GM21526 (cell line): ENCODE measurements around the gene NAPB.

Source experiments
- ATAC-seq: cut with Tn5 transposase; IDR thresholded peaks from one replicate; pipeline ENCODE4 v1.9.1; 2021; ENCODE audit warnings: moderate library complexity; ENCODE audit not compliant: unreplicated experiment, low FRiP score

Gene NAPB

DNA sequence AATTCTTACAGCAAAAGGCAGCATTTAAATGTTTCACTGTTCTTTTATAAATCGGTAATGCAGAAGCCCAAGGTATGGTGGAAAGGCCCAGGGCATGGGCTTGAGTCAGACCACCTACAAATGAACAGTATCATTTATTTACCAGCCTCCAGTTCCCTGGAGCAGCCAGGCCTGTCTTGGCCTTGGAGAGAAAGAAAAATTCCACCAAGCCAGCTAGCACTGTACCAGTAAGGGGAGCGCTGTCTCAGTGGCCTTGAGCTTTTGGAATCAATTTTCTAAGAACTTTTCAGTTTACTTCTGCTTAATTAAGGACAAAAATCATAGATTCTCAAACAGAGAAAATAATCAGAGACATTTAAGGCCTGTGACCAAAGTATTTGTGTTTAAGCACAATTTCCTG lies 12.3 kb downstream of the NAPB start:
- no peak for ATAC-seq

DNA sequence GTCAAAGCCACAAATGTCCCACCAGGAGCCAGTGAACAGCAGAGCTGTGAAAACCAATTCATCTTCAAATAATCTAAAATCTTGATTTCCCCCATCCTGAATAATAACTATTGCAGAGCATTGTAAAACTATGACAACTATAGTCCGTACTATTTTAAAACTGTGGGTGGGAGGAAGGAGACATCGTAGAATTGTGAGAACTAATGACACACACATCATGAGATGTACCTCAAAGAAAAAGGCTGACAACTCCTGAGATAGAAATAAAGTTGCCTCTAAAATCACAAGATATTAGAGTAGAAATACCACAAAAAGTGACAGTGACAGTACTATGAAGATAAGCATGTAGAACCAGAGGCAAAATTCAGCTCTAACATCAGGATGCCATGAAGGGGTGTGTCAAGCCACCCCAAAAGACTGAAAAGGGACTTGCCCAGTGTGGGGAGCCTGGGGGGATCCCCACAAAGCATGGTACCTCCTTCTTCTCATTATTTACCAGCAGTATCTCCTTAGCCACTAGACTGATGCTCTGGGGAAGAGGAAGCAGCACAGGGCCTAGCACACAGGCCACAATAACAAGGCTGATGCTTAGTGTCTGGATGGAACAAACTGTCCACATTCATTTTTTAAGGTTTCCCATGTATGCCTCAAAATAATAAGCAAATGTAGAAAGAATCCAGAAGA lies 13.4 kb downstream of the NAPB start:
- ATAC-seq, result peak; percentile 77

DNA sequence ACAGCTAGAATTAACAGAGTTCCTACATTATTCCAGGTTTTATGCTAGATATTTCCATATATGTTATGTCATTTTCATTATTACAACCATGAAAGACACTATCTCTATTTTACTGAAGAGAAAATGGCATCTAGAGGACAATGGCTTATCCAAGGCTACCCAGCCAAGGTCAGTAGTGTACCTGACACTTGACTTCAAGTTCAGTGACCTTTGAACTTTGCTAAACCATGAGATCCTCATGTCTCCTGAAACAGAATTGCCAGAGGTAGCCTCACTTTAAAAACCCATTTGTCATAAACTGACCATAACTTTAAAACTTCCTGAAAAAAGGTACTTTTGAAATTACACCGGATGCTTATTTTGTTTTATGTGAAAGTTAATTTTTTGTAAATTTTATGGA lies 14.4 kb downstream of the NAPB start:
- ATAC-seq, result no peak

DNA sequence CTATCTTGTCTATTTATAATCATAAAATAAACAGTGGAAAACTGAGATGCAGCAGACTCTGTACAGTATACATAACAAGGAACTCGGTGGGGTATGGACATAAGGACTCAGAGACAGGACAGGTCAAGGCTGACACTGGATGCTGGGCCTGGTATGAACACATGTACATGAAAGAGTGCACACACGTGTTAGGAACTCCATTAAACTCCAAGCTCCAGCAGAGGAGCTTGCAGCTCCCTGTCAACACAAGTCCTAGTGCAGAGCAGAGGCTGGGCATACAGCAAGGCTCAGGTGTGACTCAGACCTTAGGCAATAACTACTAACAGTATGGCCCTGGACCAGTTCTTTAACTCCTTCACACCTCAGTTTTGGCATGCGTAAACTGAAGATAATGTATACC lies 17.1 kb downstream of the NAPB start:
- ATAC-seq, result no peak

DNA sequence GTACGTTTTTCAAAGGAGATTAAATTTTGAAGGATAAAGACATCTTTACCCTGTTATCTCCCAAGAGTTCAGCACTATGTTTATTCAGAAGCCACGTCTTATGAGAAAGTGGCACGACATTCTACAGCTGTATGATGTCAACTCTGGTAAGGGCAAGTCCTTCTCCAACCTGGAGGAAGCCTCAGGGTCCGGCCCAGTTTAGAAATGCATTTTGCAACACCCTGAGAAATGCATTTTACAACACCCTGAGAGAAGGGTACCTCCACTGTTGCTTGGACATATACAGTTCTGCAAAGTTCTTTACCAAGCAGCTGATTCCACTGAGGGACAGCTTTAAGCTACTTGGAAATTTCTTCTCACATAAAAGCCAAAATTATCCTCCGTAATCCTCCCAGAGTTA lies 17.5 kb downstream of the NAPB start:
- no peak for ATAC-seq

DNA sequence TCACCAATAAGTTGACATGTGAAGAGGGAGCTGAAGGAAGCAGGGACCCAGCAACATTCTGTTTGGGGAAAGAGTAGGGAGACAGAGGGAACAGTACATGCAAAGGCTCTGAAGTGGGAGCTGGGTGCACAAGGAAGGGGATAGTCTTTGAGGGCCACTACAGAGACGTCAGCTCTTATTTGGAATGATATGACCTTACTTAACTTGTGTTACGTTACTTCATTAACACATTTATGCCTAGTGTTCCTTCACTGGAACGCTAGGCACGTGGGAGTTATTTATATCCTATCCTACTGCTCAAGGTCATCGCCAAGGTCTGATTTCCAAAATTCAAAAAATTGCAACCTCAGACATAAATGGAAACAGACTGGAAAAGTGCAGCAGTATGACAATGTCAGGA lies 20.2 kb downstream of the NAPB start:
- no peak for ATAC-seq

DNA sequence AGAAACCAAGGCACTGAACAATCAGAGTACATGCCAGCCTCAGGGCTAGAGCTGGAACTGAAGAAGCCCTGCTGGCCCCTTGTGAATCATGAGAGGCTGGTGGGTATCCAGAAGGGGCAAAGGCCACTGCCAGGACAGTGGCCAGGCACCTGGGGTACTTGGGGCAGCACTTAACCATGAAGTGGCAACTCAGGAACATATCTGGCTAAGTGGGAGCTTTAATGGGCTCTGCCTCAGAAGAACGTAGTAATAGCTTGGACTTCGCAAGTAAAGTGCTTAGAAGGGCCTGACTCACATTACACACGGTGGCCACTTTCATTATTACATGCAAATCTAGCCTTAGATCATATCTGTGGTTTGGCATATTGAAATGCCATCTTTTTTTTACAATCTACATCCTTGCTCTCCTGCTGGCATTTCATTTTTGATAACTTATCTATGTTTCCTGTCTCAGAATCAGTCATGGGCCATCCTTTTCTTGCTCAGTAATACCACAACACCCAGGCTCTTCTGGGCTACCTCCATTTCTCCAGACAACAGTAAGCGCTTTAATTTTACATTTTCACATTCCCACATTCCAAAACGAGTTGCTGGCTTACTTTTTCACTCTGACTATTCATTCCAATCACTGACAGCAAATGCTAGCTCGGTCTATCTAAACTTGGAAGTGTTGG lies 21.6 kb downstream of the NAPB start:
- ATAC-seq, result no peak

DNA sequence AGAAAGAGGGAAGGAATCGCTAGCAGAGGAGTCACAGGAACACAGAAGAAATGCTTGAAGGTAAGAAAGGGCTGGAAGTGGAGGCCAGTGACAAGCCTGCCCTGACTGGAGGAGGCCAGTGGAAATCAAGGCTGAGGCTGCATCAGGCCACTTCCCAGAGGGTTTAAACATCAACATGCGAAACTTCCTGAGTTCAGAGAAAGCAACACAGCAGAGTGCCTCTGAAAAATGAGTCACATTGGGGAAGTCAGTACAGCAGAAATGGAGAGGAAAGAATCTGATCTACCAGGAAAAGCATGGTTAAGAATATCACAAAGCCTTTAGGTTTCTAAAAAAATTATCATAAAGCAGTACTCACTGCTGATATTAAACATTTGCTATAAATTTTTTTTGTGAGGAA lies 23.3 kb downstream of the NAPB start:
- ATAC-seq, result no peak

DNA sequence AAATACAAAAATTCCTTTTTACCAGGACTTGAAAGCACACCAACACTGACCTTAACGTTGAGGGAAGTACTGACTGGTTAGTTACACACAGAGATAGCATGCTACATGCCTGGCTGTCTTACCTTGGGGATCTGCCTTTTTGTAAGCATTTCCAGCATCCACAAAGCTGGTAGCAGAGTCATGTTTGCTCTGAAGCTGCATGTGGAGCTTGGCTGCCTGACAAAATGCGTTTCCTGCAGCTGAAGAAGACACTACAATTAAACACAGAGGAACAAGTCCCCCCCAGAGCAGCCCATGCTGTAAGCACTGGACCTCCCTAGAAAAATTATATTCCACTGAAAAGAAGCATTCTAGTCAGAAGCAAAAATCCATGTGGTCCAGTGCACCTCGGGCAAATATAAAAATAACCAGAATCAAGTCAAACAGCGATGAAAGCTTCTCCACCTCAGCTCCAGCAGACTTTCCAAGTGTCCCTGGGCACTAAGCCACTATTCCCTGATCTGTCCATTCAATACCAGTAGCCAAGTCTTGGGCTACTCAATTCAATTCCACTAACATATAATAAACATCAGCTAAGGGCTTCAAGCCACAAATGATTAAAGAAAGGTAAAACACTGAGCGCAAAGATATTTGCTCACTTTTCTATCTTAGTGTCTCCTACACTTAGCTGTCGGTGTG lies 24.2 kb downstream of the NAPB start:
- ATAC-seq, result no peak

DNA sequence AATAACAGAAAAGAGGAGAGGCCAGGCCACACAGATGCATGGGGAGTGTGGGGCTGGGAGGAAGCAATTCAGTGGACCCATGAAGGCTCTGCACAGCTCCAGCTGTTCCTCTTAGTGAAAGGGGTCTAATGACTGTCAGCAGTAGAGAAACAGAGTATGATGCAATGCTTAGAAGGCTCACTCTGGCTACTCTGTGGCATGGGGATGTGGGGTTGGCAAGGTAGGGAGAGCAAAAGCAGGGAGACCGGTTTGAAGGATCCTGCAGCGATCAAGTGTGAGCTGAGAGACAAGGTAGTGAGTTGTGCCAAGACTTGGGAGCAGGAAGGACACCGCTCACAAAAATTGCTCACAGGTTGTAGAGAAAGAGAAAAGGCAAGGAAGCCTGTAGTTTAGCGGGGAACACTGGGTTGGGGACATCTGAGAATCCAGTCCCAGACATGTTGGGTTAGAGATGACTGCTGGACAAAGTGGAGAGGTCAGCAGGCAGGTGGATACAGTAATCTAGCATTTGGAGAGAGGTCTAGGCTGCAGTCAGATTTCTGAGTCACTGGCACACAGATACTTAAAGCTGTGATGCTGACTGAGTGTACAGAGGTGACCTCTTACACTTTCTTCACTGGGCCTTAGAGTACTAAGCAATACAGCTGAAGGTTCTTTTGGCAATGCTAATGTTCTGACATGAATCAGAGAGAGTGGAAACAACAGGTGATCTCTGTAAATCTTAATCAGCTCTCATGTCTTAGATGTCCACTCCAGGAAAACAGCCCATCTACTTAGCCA lies 27.1 kb downstream of the NAPB start:
- no peak for ATAC-seq

DNA sequence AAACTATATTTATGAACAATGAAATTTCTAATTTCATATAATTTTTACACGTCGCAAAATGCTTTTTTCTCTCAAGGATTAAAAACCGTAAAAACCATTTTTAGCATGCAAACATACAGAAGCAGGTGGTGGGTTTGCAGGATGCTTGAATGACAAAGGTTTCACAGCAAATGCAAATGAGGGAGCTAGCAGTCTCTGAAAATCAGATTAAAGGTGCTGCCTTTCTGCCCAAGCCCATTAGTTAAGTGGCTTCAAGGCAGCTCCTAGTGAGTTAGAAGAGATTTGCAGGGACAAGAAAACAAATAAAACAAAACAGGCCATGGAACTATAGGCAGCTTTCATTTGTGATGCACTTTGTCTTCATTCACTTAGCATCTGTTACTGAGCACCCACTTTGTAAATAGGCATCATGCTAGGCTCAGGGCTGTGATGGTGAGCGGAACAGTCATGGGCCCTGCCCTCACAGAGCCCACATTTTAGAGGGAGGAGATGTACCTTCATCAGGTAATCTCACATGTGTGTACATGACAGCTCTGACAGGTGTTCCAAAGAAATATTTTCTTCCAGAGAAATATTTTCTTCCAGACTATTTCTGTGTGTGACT lies 29.5 kb downstream of the NAPB start:
- ATAC-seq, result no peak

DNA sequence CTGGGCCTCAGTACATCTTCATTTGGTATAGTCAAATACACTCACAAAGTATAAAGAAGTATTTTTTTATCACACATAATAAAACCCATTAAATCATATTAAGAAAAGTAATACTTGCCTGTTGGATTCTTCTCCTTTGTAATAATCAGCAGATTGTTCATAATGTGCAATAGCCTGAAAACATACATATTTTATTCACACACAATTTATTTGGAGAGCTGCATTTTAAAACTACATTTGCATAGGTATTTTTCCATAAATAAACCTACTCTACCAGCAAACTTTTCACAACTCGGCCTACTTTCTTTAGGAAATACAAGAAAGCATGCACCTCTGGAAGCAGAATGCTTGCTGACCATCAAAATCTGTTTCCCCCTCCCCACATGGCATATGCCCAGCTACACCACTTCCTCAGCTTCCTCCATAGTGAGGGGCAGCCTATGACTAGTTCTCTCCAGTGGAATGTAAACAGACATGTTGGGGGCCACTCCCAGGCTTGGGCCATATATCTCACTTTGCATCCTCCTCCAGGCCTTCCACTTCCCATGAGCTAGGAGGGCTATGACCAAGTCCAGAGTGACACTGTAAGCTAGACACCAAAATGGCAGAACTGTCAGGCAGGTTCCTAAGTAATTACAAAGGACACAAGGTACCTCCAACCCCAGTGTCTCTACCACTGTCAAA lies 31.1 kb downstream of the NAPB start:
- no peak for ATAC-seq

DNA sequence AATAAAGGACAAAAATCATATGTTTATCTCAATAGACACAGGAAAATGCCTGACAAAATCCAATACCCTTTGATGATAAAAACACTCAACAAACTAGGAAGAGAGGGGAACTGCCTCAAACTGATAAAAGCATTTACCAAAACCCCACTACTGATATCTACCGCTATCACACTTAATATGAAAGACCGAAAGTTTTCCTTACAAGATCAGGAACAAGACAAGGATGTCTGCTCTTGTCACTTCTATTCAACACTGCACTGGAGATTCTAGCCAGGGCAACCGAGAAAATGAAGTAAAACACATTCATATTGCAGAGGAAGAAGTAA lies 34.2 kb downstream of the NAPB start:
- ATAC-seq, result no peak

DNA sequence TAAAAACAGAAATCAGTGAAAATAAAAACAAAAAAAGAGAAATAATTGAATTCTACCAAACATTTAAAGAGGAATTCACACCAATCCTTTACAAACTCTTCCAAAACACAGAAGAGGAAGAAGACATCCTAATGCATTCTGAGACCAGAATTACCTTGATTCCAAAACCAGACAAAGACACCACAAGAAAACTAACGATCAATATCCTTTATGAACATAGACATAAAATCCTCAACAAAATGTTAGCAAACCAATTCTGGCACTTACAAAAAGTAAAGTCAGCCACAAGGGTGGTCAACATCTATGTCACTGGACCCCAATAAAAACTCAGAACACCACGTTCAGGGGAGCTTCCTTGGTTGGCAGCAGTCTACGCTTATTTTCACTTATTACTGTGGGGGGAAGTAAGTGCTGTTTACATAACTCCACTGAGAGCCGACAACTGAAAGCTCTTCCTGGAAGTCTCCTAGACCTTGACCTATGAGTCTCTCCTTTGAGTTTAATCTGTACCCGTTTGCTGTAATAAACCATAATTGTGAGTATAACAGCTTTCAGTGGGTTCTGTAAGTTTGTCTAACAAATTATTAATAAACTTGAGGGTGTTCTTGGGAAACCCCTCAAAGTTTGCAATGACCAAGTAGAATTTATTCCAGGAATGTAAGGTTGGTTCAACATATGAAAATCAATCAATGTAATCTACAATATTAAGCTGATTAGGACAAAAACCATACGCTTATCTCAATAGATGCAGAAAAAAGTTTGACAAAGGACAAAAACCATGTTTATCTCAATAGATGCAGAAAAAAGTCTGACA lies 34.8 kb downstream of the NAPB start:
- ATAC-seq, result no peak

DNA sequence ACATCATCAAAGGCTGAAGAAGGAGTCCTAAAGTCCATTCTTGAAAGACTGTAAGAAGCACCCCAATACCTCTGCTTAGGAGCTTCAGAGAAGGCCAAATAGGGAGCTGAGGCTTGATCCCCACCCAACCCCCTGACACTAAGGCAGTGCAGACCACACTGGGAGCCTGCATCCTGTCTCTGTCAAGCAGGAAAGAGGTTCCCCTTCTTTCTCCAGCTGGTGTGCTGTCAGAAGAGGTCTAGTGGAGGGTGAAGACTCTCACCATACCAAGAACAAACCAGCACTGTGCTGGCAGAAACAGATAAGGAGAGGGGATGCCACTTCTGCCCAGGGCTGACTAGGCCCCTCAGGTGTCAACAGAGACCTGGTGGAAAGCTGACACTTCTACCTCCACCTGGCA lies 39.4 kb downstream of the NAPB start:
- ATAC-seq, result no peak

DNA sequence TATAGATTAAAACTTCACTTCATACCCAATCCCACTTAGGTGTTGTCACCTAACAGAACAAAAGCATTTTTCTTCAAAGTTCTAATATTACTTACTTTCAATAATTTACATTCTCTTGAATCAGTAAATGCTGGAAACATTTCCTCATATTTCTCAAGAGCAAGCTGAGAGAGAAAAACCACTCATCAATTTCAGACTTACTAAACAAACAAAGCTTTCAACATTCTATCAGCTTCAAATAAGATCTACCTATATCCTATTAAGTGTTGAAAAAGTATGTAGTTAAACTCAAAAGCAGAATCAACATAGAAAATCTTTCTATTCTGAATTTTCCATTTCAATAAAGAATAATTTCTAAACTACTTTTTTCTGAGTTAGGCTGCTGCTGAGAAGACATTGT lies 41.5 kb downstream of the NAPB start:
- no peak for ATAC-seq

DNA sequence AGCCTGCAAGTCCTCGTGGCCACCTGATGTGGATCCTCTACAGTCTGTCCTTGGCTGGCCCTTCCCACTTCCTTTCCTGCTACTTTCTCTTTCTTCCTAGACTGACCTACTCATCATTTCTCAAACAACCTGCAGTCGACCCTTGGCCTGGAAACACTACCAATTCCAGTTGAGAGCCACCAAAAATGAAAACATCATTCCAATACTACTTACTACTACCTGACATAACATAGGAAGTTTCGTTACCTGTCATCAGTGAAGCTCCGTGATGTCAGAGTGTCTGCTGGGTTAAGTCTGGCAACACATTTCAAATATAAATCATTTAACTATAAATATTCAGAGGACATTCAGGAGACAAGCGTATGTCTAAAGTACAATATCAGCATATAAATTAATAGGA lies 45.5 kb downstream of the NAPB start:
- no peak for ATAC-seq

DNA sequence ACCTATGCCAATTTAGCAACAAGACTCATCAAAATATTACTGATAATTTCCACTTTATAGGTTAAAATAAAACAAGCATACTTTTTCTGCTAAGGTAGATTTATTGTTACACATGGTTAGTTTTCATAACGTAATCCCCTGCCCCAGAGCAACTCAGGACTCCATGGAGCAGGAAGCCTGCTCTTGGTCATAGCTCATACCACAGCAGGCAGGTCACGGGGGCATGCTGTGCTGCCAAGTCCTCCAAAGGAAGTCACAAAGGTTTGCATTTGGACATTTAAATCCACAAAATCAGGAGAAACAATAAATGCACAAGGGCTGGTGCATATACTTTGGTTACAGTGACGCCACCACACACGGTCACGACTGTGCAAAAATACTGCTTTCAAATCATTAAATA lies 46.8 kb downstream of the NAPB start:
- no peak for ATAC-seq

DNA sequence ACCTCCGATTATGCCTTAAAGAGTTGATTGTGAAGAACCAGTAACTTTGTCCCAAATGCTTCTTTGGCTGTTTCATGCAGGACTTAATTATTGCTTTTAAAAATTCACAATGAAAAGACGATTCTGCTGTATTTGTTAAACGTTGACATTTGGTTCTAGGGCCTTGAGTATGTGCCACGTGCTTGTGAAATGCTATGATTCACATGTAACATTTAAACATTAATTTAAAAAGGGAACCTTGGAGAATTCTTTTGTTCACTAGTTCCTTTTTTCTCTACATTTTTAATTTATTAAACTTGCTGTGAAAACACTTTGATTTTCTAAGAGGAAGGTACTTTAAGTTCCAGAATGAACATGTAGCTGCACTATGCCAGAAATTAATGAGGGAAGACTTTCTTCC lies 49.8 kb downstream of the NAPB start:
- no peak for ATAC-seq

DNA sequence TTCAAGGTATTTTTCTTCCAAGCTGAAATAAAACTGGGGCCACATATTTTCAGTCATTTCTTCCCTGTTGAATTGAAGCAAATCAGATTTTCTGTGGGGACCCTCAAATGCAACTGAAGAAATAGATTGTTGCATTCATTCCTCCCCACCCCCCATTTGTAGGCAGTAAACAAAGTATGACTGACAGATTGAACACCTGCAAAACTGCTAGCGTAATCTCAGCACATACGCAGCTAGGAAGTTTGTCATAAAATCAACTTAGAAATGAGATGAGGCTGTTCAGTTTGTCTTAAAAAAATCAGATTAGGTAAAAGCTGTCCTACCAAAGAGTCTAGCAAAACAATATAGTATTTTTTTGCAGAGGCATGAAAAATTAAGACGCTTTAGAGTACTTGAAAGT lies 50.4 kb downstream of the NAPB start:
- ATAC-seq, result no peak
